ENCODE results near the gene RAB11FIP3.

- TF ChIP-seq CTCF (IDR thresholded peaks at IDR 0.05 in 4 of 5, conservative IDR thresholded peaks at IDR 0.05 in 1 of 5) (no peak), POLR2A (IDR thresholded peaks at IDR 0.05) (no peak)
Measured at GRCh38 chr16:525520-526180, 100.2 kb downstream of the RAB11FIP3 start.

Measured in gastrocnemius medialis (tissue), 4 donors.